Trophoblast cell (in vitro differentiated cells and primary cell): ENCODE data around the gene BMP4.
A peak's percentile ranks its signal among the peaks of the same experiment; 100 is the strongest.

ENCODE experiments used
- DNase-seq, 2 donors: peaks; one replicate each; pipeline ENCODE4 v3.0.0-alpha.2; 2016
- H2AFZ ChIP-seq: 2 replicates; pipeline ENCODE4 v1.6.1; 2013; ENCODE audit warnings: low read length, moderate library complexity, mild to moderate bottlenecking; ENCODE audit not compliant: insufficient read depth, poor library complexity
- H2AK5ac ChIP-seq: 2 replicates; pipeline ENCODE4 v1.6.1; 2013; ENCODE audit warnings: mild to moderate bottlenecking, low read length
- H2BK120ac ChIP-seq: 2 replicates; pipeline ENCODE4 v1.6.1; 2013; ENCODE audit warnings: low read length, mild to moderate bottlenecking, moderate library complexity; ENCODE audit not compliant: insufficient read depth, poor library complexity
- H2BK12ac ChIP-seq: 2 replicates; pipeline ENCODE4 v1.6.1; 2013; ENCODE audit warnings: mild to moderate bottlenecking, low read length, moderate library complexity
- H2BK5ac ChIP-seq: 2 replicates; pipeline ENCODE4 v1.6.1; 2013; ENCODE audit warnings: low read length, low read depth, moderate library complexity, mild to moderate bottlenecking; ENCODE audit not compliant: poor library complexity
- H3K14ac ChIP-seq: 2 replicates; pipeline ENCODE4 v1.6.1; 2013; ENCODE audit warnings: mild to moderate bottlenecking, low read length
- H3K18ac ChIP-seq: 2 replicates; pipeline ENCODE4 v1.6.1; 2013; ENCODE audit warnings: mild to moderate bottlenecking, low read length
- H3K23ac ChIP-seq: 2 replicates; pipeline ENCODE4 v1.6.1; 2013; ENCODE audit warnings: low read length
- H3K27ac ChIP-seq: 2 replicates; pipeline ENCODE4 v1.5.1; 2013; ENCODE audit warnings: low read depth, mild to moderate bottlenecking, inconsistent platforms, low read length, moderate library complexity
- H3K27me3 ChIP-seq: 2 replicates; pipeline ENCODE4 v1.6.1; 2013; ENCODE audit warnings: inconsistent platforms, mild to moderate bottlenecking, low read length, moderate library complexity; ENCODE audit not compliant: insufficient read depth
- H3K36me3 ChIP-seq, 2 experiments: 1 replicate in 1 of 2; 2 replicates in 1 of 2; pipeline ENCODE4 v1.6.1; 2013; ENCODE audit warnings: low read length in 2 of 2, mild to moderate bottlenecking in 2 of 2, moderate library complexity in 1 of 2; ENCODE audit not compliant: insufficient read depth in 2 of 2, control insufficient read depth in 1 of 2
- H3K4ac ChIP-seq: 2 replicates; pipeline ENCODE4 v1.6.1; 2013; ENCODE audit warnings: low read depth, mild to moderate bottlenecking, low read length, moderate library complexity
- H3K4me1 ChIP-seq, 2 experiments: 1 replicate in 1 of 2; 2 replicates in 1 of 2; pipeline ENCODE4 v1.6.1; 2013; ENCODE audit warnings: low read length in 2 of 2, mild to moderate bottlenecking in 2 of 2, moderate library complexity in 1 of 2; ENCODE audit not compliant: insufficient read depth in 2 of 2, control insufficient read depth in 1 of 2
- H3K4me2 ChIP-seq: 2 replicates; pipeline ENCODE4 v1.6.1; 2013; ENCODE audit warnings: inconsistent platforms, mild to moderate bottlenecking, low read length, moderate library complexity
- H3K4me3 ChIP-seq: 2 replicates; pipeline ENCODE4 v1.5.1; 2013; ENCODE audit warnings: mild to moderate bottlenecking, low read depth, low read length, inconsistent platforms
- H3K79me1 ChIP-seq: one replicate; pipeline ENCODE4 v1.6.1; 2013; ENCODE audit warnings: low read length
- H3K79me2 ChIP-seq: 2 replicates; pipeline ENCODE4 v1.6.1; 2013; ENCODE audit warnings: low read length, mild to moderate bottlenecking; ENCODE audit not compliant: control insufficient read depth, insufficient read depth, poor library complexity
- H3K9ac ChIP-seq: 2 replicates; pipeline ENCODE4 v1.6.1; 2013; ENCODE audit warnings: mild to moderate bottlenecking, low read length
- H3K9me3 ChIP-seq: 2 replicates; pipeline ENCODE4 v1.6.1; 2013; ENCODE audit warnings: low read depth, mild to moderate bottlenecking, control low read depth, inconsistent platforms, low read length; ENCODE audit not compliant: insufficient read depth
- H4K12ac ChIP-seq: 2 replicates; pipeline ENCODE4 v1.6.1; 2013; ENCODE audit warnings: low read depth, mild to moderate bottlenecking, low read length, moderate library complexity
- H4K8ac ChIP-seq: 2 replicates; pipeline ENCODE4 v1.6.1; 2013; ENCODE audit warnings: low read depth, mild to moderate bottlenecking, low read length, moderate library complexity
- H4K91ac ChIP-seq: one replicate; pipeline ENCODE4 v1.6.1; 2013; ENCODE audit warnings: low read depth, mild to moderate bottlenecking, low read length, moderate library complexity
- WGBS: extraction: QIAGEN DNeasy Blood & Tissue Kit; methylation state at CpG from one replicate; pipeline ENCODE4 v1.1.7; 2013; ENCODE audit warnings: missing lambda C conversion rate; ENCODE audit not compliant: insufficient read length, insufficient coverage; ENCODE audit errors: extremely low coverage; 5-methylcytosine and 5-hydroxymethylcytosine counted together

The BMP4 gene

DNA sequence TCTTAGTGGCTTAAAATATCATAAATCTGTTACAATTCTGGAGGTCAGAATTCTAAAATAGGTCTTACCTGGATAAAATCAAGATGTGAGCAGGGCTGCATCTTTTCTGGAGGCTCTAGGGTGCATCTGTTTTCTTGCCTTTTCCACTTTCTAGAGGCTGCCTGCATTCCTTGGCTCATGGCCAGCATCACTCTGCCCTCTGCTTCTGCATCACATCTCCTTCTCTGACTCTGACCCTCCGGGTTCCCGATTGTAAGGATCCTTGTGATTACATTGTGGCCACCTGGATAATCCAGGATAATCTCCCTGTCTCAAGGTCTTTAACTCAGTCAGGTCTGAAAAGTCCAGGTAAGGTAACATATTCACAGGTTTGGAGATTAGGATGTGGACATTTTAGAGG lies 11.0 kb upstream of the BMP4 start:
- Histone ChIP-seq H4K8ac (no peak overlapping the region), H3K79me2 (peaks cover 3% of the 10 kb centered on the region), H2BK120ac (no peak overlapping the region), H3K4me3 (no peak overlapping the region), H3K4ac (no peak overlapping the region), H2BK5ac (no peak overlapping the region), H3K27me3 (no peaks in the 10 kb centered on the region), H2BK12ac (no peak overlapping the region), H3K36me3 (no peaks in the 10 kb centered on the region), H3K4me2 (no peak overlapping the region), H2AK5ac (no peak overlapping the region), H2AFZ (no peak overlapping the region), H4K91ac (no peak overlapping the region), H3K27ac (no peak overlapping the region), H3K9me3 (no peaks in the 10 kb centered on the region), H3K14ac (no peak overlapping the region), H3K4me1 (peaks cover 12% of the 10 kb centered on the region in 2 experiments), H3K23ac (no peak overlapping the region), H3K9ac (no peak overlapping the region), H3K79me1 (peaks cover 3% of the 10 kb centered on the region), H3K18ac (no peak overlapping the region), H4K12ac (no peak overlapping the region)
- no peak for DNase-seq
- WGBS = no CpG with 5 or more reads among the region's 2 CpGs

DNA sequence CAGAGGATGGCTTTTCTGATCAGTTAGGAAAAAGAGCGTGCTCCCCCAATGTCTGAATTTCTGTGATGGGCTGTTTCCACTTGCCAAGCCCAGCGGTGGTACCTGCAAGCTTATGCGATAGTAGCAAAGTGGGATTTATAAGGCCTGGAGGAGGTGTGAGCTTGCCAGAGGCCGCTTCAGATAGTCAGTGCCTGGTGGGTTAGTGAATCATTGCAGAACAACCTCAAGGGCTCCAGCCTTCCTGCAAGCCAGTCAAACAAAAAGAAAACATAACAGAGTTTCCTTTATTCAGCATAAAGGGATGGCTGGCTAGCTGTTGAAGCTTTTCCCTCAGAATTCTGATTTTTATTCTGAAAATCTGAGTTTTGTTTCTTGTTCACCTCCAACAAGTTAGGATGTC lies 7.6 kb upstream of the BMP4 start:
- Histone ChIP-seq H3K36me3 (no peaks in the 10 kb centered on the region), H3K79me2 (peaks cover 3% of the 10 kb centered on the region), H3K4me1 (peaks cover 12% of the 10 kb centered on the region in 2 experiments)

DNA sequence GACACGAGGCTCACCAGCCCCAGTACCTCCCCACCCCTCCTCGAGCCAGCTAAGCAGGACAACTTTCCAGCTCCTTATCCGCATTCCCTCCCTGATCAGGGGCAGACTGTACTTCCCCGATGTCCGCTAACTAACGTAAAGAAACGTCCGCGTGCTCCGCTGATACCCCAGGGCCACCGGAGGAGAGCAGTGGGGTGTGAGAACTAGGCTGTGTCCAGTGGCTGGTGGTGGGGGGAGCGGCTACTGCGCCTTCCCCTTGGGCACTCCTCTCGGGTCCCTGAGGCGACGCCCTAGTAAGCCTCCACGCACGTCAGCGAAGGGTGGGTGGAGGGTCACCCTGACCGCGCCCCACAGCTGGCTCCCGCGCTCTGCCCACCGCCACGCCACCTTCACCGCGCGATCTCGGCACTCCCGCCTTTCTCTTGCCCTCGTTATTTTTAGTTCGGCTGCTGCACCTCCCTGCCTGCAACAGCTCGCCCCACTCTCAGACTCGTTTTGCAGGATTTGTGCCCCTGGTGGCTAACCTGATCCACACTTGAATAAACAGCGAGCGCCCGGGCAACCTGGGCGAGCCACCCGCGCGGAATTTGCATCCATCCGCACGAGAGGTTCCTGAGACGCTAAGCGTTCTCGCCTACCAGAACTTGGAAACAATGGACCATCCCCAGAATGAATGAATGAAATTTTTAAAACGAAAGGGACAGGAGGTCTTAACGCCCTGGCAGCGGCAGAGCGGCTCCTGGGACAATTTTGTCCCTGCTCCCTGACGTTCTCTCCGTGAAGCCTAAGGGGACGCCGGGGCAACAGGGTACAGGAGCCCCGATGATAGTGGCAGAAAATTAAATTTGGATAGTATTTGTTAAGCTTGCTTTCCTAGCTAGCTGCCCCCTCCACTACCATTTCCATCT lies 6.9 kb upstream of the BMP4 start:
- Histone ChIP-seq H3K4me3 (peak overlapping the region; percentile 62), H2AK5ac (no peak overlapping the region), H3K14ac (peak overlapping the region; percentile 19), H3K79me1 (peaks cover 5% of the 10 kb centered on the region), H3K4me1 (peaks cover 12% of the 10 kb centered on the region in 2 experiments), H4K8ac (peak overlapping the region; percentile 19), H3K79me2 (peaks cover 3% of the 10 kb centered on the region), H3K4ac (no peak overlapping the region), H3K9me3 (no peaks in the 10 kb centered on the region), H3K27me3 (no peaks in the 10 kb centered on the region), H3K18ac (peak overlapping the region; percentile 7), H3K4me2 (peak overlapping the region; percentile 81), H3K27ac (no peak overlapping the region), H3K23ac (no peak overlapping the region), H4K12ac (no peak overlapping the region), H2BK5ac (no peak overlapping the region), H2BK12ac (peak overlapping the region; percentile 3), H3K36me3 (no peaks in the 10 kb centered on the region), H4K91ac (peak overlapping the region; percentile 25), H3K9ac (no peak overlapping the region), H2BK120ac (peak overlapping the region; percentile 16), H2AFZ (peak overlapping the region; percentile 20)
- peak in 1 of 2 donors; percentile 45 for DNase-seq
- no CpG with 5 or more reads among the region's 55 CpGs for WGBS

More for the DNA sequence above, 7.6 kb upstream of the BMP4 start:
- Histone ChIP-seq H2BK12ac (no peak overlapping the region), H3K9me3 (no peaks in the 10 kb centered on the region), H3K9ac (no peak overlapping the region), H3K4me3 (no peak overlapping the region), H2BK120ac (no peak overlapping the region), H3K79me1 (peaks cover 5% of the 10 kb centered on the region), H2AK5ac (no peak overlapping the region), H2BK5ac (no peak overlapping the region), H3K4me2 (peak overlapping the region; percentile 81), H3K4ac (no peak overlapping the region), H3K23ac (no peak overlapping the region), H3K27ac (no peak overlapping the region), H4K8ac (no peak overlapping the region), H4K91ac (no peak overlapping the region), H4K12ac (no peak overlapping the region), H3K14ac (no peak overlapping the region), H3K18ac (no peak overlapping the region), H2AFZ (no peak overlapping the region), H3K27me3 (no peaks in the 10 kb centered on the region)
- DNase-seq = no peak
- WGBS = no CpG with 5 or more reads among the region's 4 CpGs

DNA sequence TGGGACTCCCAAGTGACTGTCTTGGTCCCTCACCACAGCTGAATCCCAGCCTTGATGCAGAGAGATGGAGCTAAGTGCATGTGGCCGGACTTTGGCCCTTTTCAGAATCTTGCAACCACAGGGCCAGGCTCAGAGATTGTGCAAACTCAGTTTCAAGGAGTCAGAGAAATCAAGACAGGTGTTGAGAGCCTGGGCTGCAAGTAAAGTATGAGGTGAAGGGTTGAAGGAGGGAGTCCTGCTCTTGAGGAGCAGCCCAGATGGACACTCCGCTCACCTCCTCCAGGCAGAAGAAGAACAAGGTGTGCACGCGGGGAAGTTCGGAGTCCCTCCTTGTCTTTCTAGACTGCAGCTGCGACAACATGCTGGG lies 6.3 kb upstream of the BMP4 start:
- Histone ChIP-seq H3K27me3 (no peaks in the 10 kb centered on the region), H2AFZ (no peak overlapping the region), H4K12ac (no peak overlapping the region), H3K14ac (no peak overlapping the region), H3K79me2 (peaks cover 3% of the 10 kb centered on the region), H4K91ac (no peak overlapping the region), H2BK5ac (no peak overlapping the region), H3K4ac (no peak overlapping the region), H3K4me2 (peak overlapping the region; percentile 81), H3K27ac (no peak overlapping the region), H2BK120ac (no peak overlapping the region), H3K4me1 (peaks cover 12% of the 10 kb centered on the region in 2 experiments), H3K36me3 (no peaks in the 10 kb centered on the region), H3K79me1 (peaks cover 5% of the 10 kb centered on the region), H3K9ac (no peak overlapping the region), H3K23ac (no peak overlapping the region), H4K8ac (no peak overlapping the region), H3K4me3 (no peak overlapping the region), H3K9me3 (no peaks in the 10 kb centered on the region), H3K18ac (no peak overlapping the region), H2AK5ac (no peak overlapping the region), H2BK12ac (no peak overlapping the region)
- no peak for DNase-seq
- WGBS = no CpG with 5 or more reads among the region's 6 CpGs
